GM21825 (cell line): Measurements from ENCODE around the gene GRSF1.
"Not testable (repeated sequence)": the region's sequence is repeated elsewhere in the genome, so short reads cannot be mapped to it uniquely, and the experiment has no call there.

Source experiments
- ATAC-seq: cut with Tn5 transposase; IDR thresholded peaks from one replicate; pipeline ENCODE4 v1.9.1; 2021; ENCODE audit warnings: mild to moderate bottlenecking, moderate library complexity; ENCODE audit not compliant: unreplicated experiment

The GRSF1 gene, protein sequence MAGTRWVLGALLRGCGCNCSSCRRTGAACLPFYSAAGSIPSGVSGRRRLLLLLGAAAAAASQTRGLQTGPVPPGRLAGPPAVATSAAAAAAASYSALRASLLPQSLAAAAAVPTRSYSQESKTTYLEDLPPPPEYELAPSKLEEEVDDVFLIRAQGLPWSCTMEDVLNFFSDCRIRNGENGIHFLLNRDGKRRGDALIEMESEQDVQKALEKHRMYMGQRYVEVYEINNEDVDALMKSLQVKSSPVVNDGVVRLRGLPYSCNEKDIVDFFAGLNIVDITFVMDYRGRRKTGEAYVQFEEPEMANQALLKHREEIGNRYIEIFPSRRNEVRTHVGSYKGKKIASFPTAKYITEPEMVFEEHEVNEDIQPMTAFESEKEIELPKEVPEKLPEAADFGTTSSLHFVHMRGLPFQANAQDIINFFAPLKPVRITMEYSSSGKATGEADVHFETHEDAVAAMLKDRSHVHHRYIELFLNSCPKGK

DNA sequence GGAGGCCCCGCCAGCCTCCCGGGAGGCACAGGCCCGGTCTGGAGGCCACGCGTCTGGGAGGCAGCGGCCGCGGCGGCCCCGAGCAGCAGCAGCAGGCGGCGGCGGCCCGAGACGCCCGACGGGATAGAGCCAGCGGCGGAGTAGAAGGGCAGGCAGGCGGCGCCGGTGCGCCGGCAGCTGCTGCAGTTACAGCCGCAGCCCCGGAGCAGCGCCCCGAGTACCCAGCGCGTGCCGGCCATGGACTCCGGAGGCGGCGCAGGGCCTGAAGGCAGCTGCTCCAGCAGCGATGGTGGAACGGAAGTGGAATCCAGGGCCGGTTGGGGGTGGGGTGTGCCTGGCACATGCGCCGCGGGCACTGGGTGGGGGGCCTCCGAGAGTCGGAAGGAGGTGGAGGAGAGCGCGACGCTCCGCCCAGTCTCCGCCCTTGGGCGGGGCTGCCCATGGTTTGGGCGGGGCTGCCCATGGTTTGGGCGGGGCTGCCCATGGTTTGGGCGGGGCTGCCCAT lies at the start of gene GRSF1:
GRSF1 (minus strand) TSS at position 302 of the 505 bp plus-strand sequence; CDS start at position 239, 63 bp downstream.
- ATAC-seq = peak; percentile 65

DNA sequence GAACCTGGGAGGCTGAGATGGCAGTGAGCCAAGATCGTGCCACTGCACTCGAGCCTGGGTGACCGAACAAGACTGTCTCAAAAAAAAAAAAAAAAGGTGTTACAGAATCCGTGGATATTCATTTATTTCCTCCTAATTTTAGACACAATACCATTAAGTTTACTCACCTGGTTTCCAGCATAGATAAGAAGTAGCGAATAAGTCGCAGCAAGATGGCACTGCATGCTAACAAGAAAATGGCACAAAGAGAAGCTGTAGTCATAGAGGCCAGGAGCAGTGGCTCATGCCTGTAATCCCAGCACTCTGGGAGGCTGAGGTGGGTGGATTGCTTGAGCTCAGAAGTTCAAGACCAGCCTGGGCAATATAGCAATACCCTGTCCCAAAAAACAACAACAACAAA lies 45.5 kb upstream of the GRSF1 start:
- ATAC-seq = no peak

DNA sequence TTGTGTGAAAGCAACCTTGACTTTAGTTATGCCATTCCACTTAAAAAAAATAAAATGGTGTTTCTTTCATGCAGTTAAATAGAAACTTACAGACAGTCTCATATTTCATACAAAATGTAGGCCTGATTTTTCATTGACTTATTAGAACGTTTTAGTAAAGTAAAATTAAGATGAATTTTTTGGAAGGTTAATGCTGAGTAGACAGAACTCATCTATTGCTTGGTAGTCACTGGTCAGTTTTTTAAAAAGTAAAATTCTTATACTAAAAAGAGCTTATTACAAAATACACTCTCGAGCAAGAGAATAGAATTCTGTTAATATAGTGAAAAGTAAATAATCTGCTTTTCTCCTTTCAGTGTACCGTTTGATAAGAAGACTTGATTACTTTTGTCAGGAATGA lies 41.0 kb upstream of the GRSF1 start:
- ATAC-seq = no peak

DNA sequence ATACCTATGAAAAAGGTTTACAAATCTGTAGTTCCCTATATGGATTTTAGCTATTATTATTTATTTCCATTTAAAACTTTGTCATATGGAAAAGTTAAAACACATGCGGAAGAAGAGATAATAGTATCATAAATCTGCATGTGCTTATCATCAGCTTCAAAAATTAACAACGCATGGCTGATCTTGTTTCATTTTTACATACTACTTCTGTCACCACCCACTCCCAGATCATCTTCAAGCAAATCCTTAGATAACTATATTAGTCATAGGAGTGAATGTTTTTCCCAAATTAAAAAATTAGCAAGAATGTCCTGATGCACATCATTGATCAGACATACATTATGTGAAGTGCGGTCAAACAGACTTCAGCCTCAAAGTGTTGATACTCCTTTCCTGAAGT lies 37.9 kb upstream of the GRSF1 start:
- no peak for ATAC-seq

DNA sequence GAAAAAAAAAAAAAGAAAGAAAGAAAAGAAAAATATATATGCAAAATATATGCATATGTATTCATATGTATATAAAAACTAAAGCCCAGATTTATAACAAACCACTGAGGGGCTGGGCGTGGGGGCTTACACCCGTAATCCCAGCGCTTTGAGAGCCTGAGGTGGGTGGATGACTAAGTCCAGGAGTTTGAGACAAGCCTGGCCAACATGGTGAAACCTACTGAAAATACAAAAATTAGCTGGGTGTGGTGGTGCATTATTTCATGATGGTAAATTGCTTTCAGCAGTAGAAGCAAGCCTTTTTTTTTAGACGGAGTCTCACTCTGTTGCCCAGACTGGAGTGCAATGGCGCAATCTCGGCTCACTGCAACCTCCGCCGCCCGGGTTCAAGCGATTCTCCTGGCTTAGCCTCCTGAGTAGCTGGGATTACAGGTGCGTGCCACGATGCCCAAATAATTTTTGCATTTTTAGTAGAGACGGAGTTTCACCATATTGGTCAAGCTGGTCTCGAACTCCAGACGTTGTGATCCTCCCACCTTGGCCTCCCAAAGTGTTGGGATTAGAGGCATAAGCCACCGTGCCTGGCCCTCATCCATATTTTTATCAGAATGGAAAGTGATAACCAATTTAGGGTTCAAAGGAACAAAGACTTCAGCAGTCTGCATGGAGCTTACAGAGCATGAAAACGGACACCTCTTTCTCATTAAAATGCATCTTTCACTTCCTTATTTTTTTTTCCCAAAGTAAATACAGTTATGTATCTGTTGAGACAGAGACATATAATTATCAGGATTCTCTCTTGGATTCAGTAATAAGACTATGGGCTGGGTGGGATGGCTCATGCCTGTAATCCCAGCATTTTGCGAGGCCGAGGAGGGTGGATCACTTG lies 34.8 kb upstream of the GRSF1 start:
- peak; percentile 85 for ATAC-seq

DNA sequence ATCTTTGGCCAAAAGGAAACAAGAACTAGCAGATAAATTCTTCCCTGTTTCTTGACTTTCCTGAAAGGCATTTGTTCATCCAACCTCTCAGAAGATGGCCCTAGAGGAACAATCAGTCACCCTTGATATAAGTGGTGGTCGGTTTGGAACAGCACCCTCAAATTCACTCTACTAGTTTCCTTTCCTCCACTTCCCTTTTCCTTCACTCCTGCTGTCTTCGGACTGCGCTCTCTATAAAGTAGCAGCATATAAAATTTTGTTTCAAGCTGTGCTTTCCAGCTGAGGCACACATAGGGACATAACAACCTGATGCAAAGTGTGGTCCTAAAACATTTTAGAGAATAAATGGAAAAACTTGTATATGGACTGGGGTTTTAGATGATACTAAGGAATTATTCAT lies 33.5 kb upstream of the GRSF1 start:
- no peak for ATAC-seq

DNA sequence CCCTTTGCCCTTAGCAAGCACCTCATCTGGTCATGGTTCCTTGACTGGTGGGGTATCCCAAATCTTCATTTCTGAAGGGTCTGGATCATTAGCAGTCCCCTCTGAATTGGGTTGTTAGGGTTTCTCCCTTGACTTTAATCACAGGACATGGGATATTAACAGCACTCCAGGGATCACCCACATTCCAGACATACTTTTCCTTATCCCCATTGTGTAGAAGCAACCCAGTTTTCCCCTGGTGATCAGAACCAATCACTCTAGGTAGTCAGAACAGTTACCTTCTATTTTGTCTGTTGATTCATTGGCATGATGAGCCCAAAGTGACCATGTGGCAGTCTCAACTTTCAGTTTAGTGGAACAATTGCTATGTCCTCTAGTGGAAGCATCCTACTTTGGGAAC lies 29.1 kb upstream of the GRSF1 start:
- ATAC-seq = no peak

DNA sequence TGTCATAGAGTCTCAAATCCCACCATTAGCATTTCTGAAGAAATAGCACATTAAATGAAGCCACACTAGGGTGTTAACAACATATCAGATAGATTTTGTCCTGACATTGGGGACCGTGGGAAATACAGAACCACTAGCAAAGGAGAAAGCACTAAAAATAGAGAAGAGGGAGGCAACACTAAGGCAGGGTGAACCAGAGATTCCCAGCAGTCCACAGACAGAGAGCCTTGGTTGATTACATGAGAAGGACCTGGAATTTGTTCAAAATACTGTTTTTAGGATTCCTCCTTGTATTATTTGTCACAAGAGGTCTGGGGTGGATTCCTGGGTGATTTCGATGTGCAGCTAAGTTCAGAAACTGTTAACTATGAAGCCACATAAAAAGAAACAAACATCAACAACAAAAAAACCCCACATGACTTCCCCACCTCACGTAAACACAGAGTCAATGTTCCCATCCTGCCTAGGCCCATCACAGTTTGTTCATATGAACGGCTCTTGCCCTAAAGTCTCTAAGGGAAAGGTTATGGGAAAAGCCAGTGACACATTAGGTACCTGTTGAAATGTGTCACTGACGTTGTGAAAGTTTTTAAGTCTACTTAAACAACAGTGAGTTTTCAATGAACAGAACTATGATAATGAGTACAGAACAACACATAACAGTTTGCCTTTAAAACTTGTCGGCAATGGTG lies 23.6 kb upstream of the GRSF1 start:
- peak; percentile 73 for ATAC-seq

DNA sequence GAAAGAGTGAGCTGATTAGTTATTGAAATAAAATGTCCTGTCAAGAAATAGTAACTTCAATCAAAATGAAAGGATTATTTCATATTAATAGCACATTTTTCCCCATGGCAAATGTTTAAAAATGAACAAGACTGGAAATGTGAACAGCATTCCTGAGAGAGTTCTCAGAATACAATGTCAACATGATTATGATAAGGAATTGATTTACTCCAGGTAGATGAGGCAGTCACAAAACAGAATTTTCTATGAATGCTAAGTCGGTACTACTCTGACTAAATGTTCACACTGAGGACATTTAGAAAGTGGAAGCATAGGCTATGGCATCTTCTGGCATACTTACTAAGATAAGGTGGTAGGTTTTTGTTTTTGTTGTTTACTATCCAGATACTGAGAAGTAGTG lies 19.4 kb upstream of the GRSF1 start:
- ATAC-seq = no peak

DNA sequence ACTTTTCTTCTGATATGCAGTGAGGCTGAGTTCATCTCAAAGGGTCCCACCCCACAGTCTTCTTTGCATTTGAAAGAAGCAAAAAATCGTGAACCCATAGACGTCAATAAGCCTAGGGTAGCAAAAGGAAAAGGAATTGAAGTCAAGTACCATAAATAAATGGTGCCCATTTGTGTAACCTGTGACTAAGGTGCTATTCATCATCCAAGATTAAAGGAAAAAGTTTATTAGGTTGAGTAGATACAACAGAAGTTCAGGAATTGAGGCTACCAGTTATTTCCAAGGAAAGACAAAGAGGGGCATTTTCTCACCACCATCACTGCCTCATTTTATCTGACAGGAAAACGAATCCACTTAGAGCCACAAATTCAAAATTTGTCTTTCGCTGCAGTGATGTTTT lies 18.8 kb upstream of the GRSF1 start:
- ATAC-seq = no peak

DNA sequence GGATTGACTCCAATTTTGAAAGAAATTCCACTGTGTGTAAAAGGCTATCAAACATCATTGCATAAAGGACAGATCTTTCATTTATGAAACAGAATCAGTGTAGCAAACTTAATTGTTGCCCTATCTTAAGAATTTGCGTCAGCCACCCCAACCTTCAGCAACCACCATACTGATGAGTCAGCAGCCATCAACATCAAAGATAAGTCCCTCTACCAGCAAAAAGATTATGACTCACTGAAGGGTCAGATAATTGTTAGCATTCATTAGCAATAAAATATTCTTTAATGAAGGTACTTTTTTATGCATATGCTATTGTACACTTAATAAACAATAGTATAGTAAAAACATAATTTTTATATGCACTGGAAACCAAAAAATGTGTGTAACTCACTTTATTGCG lies 15.8 kb upstream of the GRSF1 start:
- ATAC-seq = no peak

DNA sequence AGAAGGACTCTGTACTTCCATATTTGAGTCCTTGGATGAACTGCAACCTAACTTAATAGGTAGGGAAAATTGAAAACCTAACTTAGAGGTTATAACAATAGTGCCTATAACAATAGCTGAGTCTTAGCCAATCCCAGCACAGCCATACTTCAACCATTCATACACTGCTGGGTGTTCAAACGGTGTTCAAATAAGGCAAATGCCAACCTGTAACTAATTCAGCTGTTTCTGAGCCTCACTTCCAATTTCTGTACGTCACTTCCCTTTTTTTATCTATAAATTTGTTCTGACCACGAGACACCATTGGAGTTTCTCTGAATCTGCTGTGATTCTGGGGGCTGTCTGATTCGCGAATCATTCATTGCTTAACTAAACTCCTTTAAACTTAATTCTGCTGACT lies 9.6 kb upstream of the GRSF1 start:
- no peak for ATAC-seq

DNA sequence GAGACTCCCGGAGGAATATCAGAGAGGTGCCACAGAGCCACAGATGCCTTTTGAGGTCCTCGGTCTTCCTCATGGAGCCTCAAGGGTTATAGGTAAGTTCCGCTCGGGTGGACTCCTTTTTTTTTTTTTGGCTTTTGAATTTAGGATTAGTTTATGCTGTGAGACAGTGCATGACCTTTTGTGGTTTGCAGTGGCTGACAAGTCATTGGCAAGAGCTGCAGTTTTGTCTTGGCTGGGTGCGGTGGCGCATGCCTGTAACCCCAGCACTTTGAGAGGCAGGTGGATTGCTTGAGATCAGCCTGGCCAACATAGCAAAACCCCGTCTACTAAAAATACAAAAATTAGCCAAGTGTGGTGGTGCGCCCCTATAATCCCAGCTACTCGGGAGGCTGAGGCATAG lies 4.5 kb upstream of the GRSF1 start:
- peak; percentile 34 for ATAC-seq

DNA sequence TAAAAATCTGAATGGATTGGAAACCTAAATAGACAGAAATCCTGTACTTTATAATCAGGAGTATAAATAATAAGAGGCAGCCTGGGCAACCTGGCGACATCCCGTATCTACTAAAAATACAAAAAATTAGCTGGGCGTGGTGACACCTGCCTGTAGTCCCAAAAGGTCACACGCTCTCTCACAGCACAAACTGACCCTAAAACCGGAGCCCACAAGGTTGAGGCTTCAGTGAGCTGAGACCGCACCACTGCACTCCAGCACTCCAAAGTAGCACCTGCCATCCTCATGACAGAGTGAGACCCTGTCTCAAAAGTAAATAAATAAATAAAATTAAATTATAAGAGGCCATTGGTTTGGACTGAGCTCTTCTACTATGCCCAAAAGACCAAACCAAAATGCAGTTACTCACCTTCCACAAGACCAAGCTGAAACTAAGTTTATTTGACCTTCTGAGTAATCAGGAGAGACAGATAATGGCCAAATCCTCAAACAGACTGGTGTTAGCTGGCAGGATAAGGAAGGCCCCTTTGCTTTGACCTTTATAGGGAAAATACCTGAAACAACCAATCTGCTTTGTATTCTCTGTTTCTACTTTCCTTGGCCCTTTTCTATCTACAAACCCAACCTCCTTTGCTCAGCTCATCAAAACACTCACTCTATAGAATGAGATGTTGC lies 3.2 kb upstream of the GRSF1 start:
- peak; percentile 43 for ATAC-seq

DNA sequence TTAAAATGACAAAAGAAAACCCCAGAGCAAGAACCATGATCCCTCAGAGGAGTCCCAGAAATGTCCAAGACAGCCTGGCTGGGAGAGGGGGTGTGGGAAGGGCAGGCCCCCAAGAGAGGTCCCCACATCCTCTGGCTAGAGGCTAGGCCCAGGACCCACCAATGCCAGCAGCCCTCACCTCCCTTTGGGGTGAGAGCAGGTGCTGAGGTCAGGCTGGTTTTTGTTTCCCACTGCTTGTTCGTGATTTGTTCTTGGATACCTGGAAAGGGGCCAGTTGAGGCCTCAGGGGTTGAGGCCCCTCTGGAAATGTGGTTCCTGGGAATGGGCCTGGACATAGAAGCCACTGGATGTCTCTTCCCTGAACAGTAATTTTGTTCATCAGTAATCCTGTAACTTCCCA lies 2.3 kb upstream of the GRSF1 start:
- no peak for ATAC-seq

DNA sequence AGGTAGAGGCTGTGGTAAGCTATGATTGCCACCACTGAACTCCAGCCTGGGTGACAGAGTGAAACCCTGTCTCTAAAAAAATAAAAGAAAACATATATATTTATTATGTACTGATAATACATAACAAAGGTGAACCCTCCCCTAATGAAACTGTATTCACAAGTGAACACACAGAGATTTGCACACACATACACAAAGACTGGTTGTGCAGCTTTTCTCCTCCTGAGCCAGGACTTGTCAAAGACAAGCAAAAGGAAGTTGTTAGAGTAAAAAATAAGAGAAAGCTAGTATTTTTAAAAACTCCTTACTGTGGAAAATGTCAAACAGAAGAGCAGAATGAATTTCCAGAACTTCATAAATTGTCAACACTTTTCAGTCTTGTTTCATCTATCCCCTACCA lies 1.5 kb upstream of the GRSF1 start:
- no peak for ATAC-seq

DNA sequence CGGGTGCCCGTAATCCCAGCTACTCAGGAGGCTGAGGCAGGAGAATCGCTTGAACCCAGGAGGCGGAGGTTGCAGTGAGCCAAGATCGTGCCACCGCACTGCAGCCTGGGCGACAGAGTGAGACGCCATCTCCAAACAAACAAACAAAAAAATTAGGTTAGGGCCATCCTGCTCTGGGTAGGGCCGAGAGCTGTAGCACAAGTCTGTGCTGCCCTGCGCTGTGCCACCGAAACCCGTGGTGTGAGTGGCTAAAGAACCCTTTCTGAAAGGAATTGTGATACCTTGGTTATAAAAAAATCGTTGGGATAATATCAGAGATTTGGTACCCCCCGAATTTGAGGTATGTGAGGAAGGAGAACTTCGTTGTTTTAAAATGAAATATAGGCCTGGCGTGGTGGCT lies 941 bp upstream of the GRSF1 start:
- ATAC-seq = not testable (repeated sequence)

DNA sequence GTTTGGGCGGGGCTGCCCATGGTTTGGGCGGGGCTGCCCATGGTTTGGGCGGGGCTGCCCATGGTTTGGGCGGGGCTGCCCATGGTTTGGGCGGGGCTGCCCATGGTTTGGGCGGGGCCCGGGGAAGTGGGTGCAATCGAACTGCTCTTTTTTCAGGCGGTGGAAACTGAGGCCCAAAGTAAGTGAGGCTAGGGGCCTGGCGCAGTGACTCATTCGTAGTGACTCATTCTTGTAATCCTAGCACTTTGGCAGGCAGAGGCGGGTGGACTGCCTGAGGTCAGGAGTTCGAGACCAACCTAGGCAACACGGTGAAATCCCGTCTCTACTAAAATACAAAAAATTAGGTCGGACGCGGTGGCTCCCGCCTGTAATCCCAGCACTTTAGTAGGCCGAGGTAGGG lies 447 bp upstream of the GRSF1 start:
- ATAC-seq = not testable (repeated sequence)

DNA sequence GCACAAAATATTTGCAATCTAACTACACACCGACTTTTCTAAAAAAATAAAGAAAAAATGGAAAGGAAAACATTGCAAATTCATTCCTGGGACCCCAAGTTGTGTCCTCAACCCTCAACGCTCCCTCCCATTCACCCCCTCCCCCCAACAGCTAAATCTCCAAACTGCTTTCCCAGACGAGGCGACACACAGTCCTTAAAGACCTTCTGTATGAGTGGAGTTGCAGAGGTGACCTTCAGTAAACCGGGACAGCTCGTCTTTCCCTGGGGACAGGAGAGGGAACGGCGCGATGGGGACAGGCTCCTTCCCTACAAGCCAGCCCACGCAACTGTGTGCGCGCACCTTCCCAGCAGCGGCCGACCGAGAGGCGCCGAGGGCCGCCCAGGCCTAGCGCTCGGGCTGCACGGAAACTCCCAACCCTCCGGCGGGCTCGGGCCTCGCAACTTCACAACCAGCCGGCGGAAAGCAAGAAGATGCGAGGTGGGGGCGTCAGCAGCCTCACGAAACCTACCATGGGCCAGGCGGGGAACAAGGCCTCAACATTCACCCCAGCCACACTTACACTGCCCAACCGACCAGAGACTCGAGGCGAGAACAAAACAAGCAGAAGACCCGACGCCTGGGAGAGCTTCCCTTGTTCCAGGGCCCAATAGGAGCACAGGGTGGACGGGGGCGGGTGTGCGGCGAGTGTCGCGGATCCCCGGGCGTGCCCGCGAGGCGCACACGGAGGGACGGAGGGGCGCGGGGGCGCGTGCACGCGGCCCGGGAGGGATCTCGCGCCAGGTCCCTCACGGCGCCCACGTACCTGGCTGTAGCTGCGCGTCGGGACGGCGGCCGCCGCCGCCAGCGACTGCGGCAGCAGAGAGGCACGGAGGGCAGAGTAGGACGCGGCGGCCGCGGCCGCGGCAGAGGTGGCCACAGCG lies 763 bp downstream of the GRSF1 start:
- peak; percentile 42 for ATAC-seq
